GM19455 (cell line): Measurements from ENCODE around the gene SPTBN5.

Experiments used
- ATAC-seq: cut with Tn5 transposase; IDR thresholded peaks from one replicate; pipeline ENCODE4 v1.9.1; 2021; ENCODE audit not compliant: unreplicated experiment

The SPTBN5 gene

GRCh38 chr15:41904541-41905005 is 10.7 kb upstream of the SPTBN5 start:
- ATAC-seq = no peak

- ATAC-seq = no peak
Measured at GRCh38 chr15:41903782-41904181, 9.9 kb upstream of the SPTBN5 start.

GRCh38 chr15:41901431-41901830 is 7.6 kb upstream of the SPTBN5 start:
- ATAC-seq = no peak

- no peak for ATAC-seq
Measured at GRCh38 chr15:41900526-41901380, 6.9 kb upstream of the SPTBN5 start.

- ATAC-seq = no peak
Measured at GRCh38 chr15:41899854-41900442, 6.1 kb upstream of the SPTBN5 start.

GRCh38 chr15:41897363-41897799 is 3.5 kb upstream of the SPTBN5 start:
- no peak for ATAC-seq

GRCh38 chr15:41896566-41896965 is 2.7 kb upstream of the SPTBN5 start:
- ATAC-seq = no peak

- no peak for ATAC-seq
Measured at GRCh38 chr15:41895957-41896356, 2.1 kb upstream of the SPTBN5 start.

- ATAC-seq = no peak
Measured at GRCh38 chr15:41895491-41895890, 1.6 kb upstream of the SPTBN5 start.

GRCh38 chr15:41894791-41895463 is 1.1 kb upstream of the SPTBN5 start:
- ATAC-seq = peak; percentile 88

- no peak for ATAC-seq
Measured at GRCh38 chr15:41894251-41894790, 468 bp upstream of the SPTBN5 start.

GRCh38 chr15:41892621-41893421 is 1.0 kb downstream of the SPTBN5 start:
- no peak for ATAC-seq

GRCh38 chr15:41891946-41892345 is 1.9 kb downstream of the SPTBN5 start:
- no peak for ATAC-seq

- ATAC-seq = no peak
Measured at GRCh38 chr15:41891226-41891625, 2.6 kb downstream of the SPTBN5 start.

- no peak for ATAC-seq
Measured at GRCh38 chr15:41890050-41890690, 3.7 kb downstream of the SPTBN5 start.

GRCh38 chr15:41888662-41889253 is 5.1 kb downstream of the SPTBN5 start:
- no peak for ATAC-seq

- no peak for ATAC-seq
Measured at GRCh38 chr15:41887893-41888292, 6.0 kb downstream of the SPTBN5 start.

GRCh38 chr15:41887161-41887560 is 6.7 kb downstream of the SPTBN5 start:
- ATAC-seq = no peak

- ATAC-seq = no peak
Measured at GRCh38 chr15:41886741-41887140, 7.1 kb downstream of the SPTBN5 start.

- ATAC-seq = no peak
Measured at GRCh38 chr15:41885841-41886240, 8.0 kb downstream of the SPTBN5 start.
